Testis (tissue), 3 donors: ENCODE data around the gene OPRM1. TPM values are rescaled to one million over a fixed set of nuclear protein-coding genes. Genes with fewer than 3 reads are reported as not detected.

Experiments used
- DNase-seq: peaks from one replicate; pipeline ENCODE4 v3.0.0-alpha.2; 2019
- H3K27ac ChIP-seq, 2 donors: fragments of 200-600 bp; sonication (generic); one replicate each; pipeline ENCODE4 v1.5.1; 2019
- H3K27me3 ChIP-seq: fragments of 200-600 bp; sonication (generic); one replicate; pipeline ENCODE4 v1.5.1; 2019
- H3K36me3 ChIP-seq: fragments of 200-600 bp; sonication (generic); one replicate; pipeline ENCODE4 v1.5.1; 2017; ENCODE audit warnings: low read depth; ENCODE audit errors: missing control alignments
- H3K4me1 ChIP-seq: fragments of 200-600 bp; sonication (generic); one replicate; pipeline ENCODE4 v1.5.1; 2019
- H3K4me3 ChIP-seq, 2 donors: fragments of 200-600 bp; sonication (generic); one replicate each; pipeline ENCODE4 v1.5.1; 2017 to 2019
- H3K9me3 ChIP-seq: fragments of 200-600 bp; sonication (generic); one replicate; pipeline ENCODE4 v1.5.1; 2017
- POLR2A ChIP-seq: fragments of 450-650 bp; IDR thresholded peaks from one replicate; pipeline ENCODE4 v1.6.1; 2017; ENCODE audit warnings: antibody characterized with exemption, mild to moderate bottlenecking, moderate library complexity
- WGBS, 2 donors: methylation state at CpG; one replicate each; pipeline ENCODE4 v1.1.5; 2018; 5-methylcytosine and 5-hydroxymethylcytosine counted together
- intact Hi-C: fragments of 100-400 bp; cut with DNase I; formaldehyde crosslinking; loops from one replicate; pipeline ENCODE4 v1.15.1; 2023; ENCODE audit warnings: low total_unique reads
- polyA plus RNA-seq: library from polyadenylated mRNA; stranded (reverse); fragments of 350-450 nt; fragmentation: Illumina TruSeq; extraction: RNeasy Lipid Tissue Mini Kit (QIAGEN cat#74804); gene quantifications from one replicate; pipeline ENCODE4 v1.2.3, GENCODE V29; 2014; ENCODE audit warnings: low read depth, low replicate concordance; ENCODE audit not compliant: insufficient read depth
- total RNA-seq, 2 donors: library from RNA; depleted of rRNA; stranded (reverse); fragments of >200 nt; gene quantifications; one replicate each; pipeline ENCODE4 v1.2.3, GENCODE V29; 2016
- TF ChIP-seq, protein P1 (sequence below), 3 experiments: fragments of 450-650 bp in 2 of 3; fragments of 200-600 bp in 1 of 3; sonication (generic) in 1 of 3; IDR thresholded peaks; one replicate each; pipeline ENCODE4 v1.5.1; 2016 to 2019; ENCODE audit warnings: antibody characterized with exemption in 3 of 3, mild to moderate bottlenecking in 2 of 3, moderate library complexity in 1 of 3

OPRM1 gene
- total and polyA plus RNA-seq, 3 donors from 2014 or later: 1.1 to 8.7 (median 4.0) TPM

DNA sequence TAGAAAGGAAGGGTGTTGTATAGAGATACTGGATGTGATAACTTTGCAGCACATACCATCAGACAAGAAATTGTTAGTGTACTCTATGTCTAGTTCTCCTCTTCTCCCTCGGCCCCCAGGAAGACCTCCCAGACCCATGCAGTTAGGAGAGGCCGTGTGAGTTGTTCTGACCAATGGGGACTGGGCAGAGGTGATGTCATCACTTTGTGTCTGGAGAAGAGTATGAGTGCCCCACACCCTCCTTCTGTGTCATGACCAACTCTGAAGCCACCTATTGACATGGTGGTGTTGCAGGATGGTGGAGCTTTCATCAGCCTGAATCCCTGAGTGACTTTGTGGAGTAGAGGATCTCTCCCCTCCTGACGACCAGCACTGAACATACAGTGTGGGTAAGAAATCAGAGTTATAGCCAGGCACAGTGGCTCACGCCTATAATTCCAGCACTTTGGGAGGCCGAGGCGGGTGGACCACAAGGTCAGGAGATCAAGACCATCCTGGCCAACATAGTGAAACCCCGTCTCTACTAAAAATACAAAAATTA lies 245.3 kb downstream of the OPRM1 start:
- no peak overlapping the region for H3K4me3 ChIP-seq
- TF ChIP-seq POLR2A: no peak
- TF ChIP-seq, protein P1, sequence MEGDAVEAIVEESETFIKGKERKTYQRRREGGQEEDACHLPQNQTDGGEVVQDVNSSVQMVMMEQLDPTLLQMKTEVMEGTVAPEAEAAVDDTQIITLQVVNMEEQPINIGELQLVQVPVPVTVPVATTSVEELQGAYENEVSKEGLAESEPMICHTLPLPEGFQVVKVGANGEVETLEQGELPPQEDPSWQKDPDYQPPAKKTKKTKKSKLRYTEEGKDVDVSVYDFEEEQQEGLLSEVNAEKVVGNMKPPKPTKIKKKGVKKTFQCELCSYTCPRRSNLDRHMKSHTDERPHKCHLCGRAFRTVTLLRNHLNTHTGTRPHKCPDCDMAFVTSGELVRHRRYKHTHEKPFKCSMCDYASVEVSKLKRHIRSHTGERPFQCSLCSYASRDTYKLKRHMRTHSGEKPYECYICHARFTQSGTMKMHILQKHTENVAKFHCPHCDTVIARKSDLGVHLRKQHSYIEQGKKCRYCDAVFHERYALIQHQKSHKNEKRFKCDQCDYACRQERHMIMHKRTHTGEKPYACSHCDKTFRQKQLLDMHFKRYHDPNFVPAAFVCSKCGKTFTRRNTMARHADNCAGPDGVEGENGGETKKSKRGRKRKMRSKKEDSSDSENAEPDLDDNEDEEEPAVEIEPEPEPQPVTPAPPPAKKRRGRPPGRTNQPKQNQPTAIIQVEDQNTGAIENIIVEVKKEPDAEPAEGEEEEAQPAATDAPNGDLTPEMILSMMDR (IDR thresholded peaks at IDR 0.05): no peak
- H3K4me1 ChIP-seq: no peaks in the 10 kb centered on the region
- DNase-seq: no peak
- H3K27me3 ChIP-seq: no peaks in the 10 kb centered on the region
- H3K27ac ChIP-seq: no peak overlapping the region
- no peaks in the 10 kb centered on the region for H3K36me3 ChIP-seq
- intact Hi-C loops: no loop called here
- no peaks in the 10 kb centered on the region for H3K9me3 ChIP-seq
- WGBS, 2 donors: 99% methylated on average over 7 of the region's 7 CpGs

DNA sequence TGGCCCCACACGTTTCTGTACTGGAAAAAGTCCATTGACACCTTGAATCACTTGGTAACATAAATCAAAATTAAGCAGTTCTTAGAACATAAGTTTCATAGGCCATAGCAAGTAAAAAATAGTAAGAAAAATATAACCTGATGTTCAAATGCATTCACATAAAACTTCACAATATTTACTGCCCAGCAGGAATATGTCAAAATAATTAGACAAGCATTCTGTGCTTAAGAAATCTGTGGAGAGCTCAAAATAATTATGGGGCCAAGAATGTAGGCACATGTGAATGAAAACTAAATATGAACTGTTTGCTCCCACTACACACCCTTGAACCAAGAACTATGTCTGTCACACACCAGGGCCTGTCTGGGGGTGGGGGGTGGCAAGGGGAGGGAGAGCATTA lies 246.8 kb downstream of the OPRM1 start:
- no peak overlapping the region for H3K27ac ChIP-seq
- H3K4me1 ChIP-seq: no peaks in the 10 kb centered on the region
- TF ChIP-seq, protein P1 (IDR thresholded peaks at IDR 0.05): no peak
- TF ChIP-seq POLR2A: no peak
- H3K27me3 ChIP-seq: no peaks in the 10 kb centered on the region
- no peak for DNase-seq
- H3K36me3 ChIP-seq: no peaks in the 10 kb centered on the region
- 63 to 84% methylated on average over 1 of the region's 1 CpG for WGBS, 2 donors
- H3K9me3 ChIP-seq: no peaks in the 10 kb centered on the region
- intact Hi-C loops: no loop called here
- no peak overlapping the region for H3K4me3 ChIP-seq

DNA sequence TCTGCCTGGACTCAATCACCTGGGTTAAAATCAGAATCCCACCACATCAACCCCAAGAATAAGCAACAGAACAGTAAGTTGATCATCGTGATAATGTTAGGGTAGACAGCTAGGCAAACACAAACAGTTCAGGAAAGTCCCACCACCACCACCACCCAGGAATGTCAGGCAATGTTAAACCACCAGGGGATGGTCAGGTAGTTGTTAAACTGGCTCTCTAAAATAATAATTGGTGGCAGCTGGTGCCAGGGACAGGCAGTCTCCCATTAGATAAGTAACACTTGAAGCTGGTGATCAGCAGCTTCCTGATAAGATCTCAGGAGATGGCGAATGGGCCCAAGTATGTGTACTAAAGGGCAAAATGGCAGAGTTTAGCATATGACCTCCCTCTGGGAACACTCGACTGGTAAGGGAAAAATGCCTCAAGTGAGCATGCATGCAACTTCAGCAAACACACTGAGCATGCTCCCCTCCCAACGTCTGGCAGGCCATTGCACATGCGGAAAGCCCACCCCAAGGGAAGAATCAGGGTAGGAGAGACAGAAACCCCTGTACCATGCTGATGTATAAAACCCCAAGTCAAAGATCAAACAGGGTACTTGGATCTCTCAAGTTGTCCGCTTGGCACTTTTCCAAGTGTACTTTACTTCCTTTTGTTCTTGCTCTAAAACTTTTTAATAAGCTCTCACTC lies 250.9 kb downstream of the OPRM1 start:
- H3K4me3 ChIP-seq: no peak overlapping the region

DNA sequence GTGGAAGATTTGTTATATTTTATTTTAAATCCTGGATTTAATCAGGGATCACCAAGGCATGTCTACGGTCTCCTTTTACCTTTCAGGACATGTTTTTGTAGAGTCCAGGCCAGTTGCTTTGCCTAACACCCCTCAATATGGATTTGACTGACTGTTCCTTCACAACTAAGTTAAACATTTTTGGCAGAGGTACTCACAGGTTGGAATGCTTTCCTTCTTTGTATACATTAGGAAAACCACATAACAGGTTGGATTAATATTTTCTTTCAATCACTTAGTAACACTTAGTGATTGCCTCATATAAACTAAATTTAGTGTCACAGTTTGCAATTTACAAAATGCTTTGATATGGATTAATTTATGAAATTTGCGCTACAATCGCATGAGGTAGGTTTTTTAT lies 253.0 kb downstream of the OPRM1 start:
- Histone ChIP-seq H3K27ac (no peak overlapping the region), H3K4me1 (no peaks in the 10 kb centered on the region), H3K36me3 (no peaks in the 10 kb centered on the region), H3K27me3 (no peaks in the 10 kb centered on the region), H3K4me3 (no peak overlapping the region), H3K9me3 (no peaks in the 10 kb centered on the region)
- no peak for DNase-seq
- intact Hi-C loops: no loop called here
- WGBS, 2 donors: 63 to 83% methylated on average over 3 of the region's 3 CpGs
- no peak for TF ChIP-seq POLR2A
- TF ChIP-seq, protein P1 (IDR thresholded peaks at IDR 0.05): no peak

More for the DNA sequence above, 250.9 kb downstream of the OPRM1 start:
- no peak for DNase-seq
- Histone ChIP-seq H3K9me3 (no peaks in the 10 kb centered on the region), H3K27me3 (no peaks in the 10 kb centered on the region), H3K36me3 (no peaks in the 10 kb centered on the region), H3K27ac (no peak overlapping the region), H3K4me1 (no peaks in the 10 kb centered on the region)
- WGBS, 2 donors: 82 to 87% methylated on average over 6 of the region's 6 CpGs
- TF ChIP-seq, protein P1 (IDR thresholded peaks at IDR 0.05): no peak
- intact Hi-C loops: no loop called here
